Glomerular visceral epithelial cell (primary cell): Measurements from ENCODE around the gene MTHFD1L.
"Not testable (repeated sequence)": the region's sequence is repeated elsewhere in the genome, so short reads cannot be mapped to it uniquely, and the experiment has no call there.

Experiments used
- DNase-seq: peaks from one replicate; pipeline ENCODE4 v3.0.0-alpha.2; 2016; ENCODE audit errors: extremely low spot score

MTHFD1L gene

DNA sequence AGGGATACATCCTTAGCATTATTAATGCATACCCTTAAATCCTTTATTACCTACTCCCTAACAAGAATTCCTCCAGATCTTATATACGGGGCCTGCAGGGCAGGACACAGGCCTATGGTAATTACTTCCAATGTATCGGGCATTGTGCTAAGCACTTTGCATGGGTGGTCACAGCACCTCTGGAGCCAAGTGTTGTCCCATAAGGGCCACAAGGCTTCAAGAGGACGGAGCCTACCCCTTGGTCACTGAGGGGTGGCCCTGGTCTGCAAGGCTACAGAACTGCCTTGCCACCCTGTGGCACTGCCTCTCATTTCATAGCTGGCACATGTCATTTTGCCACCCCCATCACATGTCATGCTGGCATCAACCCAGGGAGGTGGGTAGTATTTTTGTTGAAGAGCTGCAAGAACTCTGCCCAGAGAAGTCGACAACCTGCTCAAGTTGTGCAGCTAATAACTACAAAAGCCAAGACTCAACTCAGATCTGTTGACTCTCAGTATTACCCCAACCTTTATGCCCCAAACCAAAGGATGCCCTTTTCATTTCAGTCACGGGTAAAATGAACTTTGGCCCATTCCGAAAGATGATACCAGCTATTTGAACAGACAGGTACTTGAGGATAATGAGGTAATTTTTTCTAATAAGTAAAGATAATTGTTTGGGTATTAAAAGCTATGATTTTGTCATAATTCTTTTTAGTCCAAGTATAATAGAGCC lies 230.2 kb downstream of the MTHFD1L start:
- no peak for DNase-seq

DNA sequence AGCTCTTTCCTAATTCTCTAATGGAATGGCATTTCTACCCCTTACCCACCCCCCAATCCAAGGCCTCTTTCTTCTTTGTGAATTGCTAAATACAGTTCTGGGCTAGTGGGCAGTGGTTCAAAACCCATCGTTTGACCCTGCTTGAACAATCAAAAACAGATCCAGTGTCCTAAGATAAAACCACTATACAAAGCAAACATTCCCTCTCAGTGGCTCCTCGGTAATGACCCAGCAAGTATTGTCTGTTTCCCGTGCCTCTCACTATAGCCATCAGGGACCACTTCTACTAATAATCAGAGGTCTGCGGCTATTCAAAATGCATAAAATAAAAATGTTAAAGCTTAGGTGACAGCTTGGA lies 230.7 kb downstream of the MTHFD1L start:
- no peak for DNase-seq

- DNase-seq: no peak
Observed at GRCh38 chr6:151096691-151097606, 231.4 kb downstream of the MTHFD1L start.

- no peak for DNase-seq
Observed at GRCh38 chr6:151098166-151098565, 232.7 kb downstream of the MTHFD1L start.

DNA sequence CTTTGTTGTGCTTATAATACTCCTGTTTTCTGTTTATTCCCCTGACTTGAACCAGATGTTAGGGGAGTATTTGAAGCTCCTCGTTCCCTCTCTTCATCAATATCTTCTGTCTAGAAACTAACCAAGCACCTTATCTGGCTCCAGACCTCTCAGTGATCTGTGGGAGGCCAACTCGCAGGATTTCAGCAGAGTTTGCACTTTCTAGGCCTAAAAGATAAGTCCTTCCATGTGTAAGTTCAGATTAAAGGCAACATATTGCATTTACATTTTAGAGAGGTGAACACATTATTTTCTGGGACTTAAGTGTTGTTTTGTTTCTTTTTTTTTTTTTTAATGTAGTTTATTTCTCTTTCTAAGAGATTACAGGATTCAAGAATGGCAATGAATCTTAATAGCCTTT lies 234.8 kb downstream of the MTHFD1L start:
- DNase-seq: no peak

- no peak for DNase-seq
Observed at GRCh38 chr6:151101161-151101815, 235.8 kb downstream of the MTHFD1L start.

GRCh38 chr6:151101816-151102694 lies 236.6 kb downstream of the MTHFD1L start:
- DNase-seq: no peak

DNA sequence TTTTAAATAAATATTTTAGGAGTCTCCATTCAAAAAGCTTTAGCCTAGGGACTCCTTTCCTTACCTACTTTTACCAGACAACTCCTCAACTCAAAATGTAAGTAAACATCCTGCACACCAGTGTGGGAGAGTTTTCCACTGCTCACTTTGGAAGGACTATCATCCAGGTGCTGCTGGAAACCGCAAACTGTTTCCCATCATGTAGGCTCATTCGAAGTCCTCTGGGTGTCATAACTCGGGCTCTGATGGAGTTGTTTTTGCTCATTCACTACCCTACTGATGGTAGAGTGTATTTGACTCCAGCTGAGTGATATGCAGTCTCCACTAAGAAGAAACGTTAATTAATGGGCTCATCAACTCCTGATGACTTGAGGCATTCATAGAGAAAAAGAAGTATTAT lies 237.8 kb downstream of the MTHFD1L start:
- no peak for DNase-seq

GRCh38 chr6:151107897-151108427 lies 242.5 kb downstream of the MTHFD1L start:
- DNase-seq: no peak

DNA sequence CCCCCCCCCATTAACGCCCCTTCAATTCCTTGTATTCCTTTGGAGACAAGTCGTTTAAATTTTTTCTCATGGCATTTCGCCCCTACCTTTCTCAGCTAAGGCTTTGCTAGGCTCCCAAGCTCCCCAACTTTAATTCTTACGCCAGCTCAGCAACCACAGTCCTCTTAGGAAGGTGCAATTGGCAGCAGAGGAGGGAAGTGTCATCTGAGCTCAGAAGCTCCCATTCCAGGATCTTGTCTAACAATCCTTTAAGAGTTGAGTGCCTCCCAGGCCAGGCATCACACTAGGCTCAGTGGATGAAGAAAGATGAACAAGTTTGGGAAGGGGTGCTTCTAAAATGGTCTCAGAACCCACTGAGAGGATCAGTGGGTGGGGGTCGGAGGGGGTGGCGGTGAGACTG lies 243.0 kb downstream of the MTHFD1L start:
- no peak for DNase-seq

GRCh38 chr6:151109361-151109760 lies 243.9 kb downstream of the MTHFD1L start:
- DNase-seq: no peak

GRCh38 chr6:151109869-151110575 lies 244.5 kb downstream of the MTHFD1L start:
- DNase-seq: no peak

GRCh38 chr6:151110576-151110905 lies 245.0 kb downstream of the MTHFD1L start:
- DNase-seq: no peak

DNA sequence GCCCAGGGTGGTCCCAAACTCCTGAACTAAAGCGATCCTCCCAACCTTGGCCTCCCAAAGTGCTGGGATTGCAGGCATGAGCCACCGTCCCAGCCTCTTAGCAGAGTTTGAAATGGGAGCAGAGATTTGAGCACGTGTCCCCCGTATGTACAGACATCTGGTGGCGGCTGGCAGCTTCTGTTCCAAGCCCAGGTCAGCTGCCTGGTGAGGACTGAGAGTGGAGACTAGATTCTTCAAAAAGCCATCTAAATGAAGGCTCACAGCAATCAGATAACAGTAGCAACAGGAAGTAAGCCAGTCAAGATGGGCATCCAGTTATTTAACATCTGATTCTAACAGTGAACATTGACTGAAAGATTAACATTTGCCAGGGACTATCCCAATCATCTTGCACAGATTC lies 246.2 kb downstream of the MTHFD1L start:
- DNase-seq: no peak

- DNase-seq: no peak
Observed at GRCh38 chr6:151112130-151112529, 246.6 kb downstream of the MTHFD1L start.

GRCh38 chr6:151112884-151113283 lies 247.4 kb downstream of the MTHFD1L start:
- not testable (repeated sequence) for DNase-seq

DNA sequence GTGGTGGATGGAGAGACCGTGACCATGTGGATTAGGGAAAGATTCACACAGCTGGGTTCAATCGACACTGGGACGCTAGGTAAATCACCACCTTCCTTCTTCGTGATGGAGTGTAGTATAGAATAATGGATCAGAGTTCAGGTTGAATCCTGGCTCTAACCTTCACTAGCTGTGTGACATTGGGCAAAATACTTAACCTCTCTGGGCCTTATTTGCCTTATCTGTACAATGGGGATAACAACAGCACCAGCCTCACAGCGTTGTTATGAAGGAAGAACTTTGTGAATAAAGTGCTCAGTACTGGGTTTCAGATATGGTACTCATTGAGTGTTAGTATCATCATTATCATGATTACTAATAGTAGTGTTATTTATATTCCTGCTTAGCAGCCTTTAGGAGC lies 248.1 kb downstream of the MTHFD1L start:
- DNase-seq: no peak

- no peak for DNase-seq
Observed at GRCh38 chr6:151118461-151119123, 253.1 kb downstream of the MTHFD1L start.

DNA sequence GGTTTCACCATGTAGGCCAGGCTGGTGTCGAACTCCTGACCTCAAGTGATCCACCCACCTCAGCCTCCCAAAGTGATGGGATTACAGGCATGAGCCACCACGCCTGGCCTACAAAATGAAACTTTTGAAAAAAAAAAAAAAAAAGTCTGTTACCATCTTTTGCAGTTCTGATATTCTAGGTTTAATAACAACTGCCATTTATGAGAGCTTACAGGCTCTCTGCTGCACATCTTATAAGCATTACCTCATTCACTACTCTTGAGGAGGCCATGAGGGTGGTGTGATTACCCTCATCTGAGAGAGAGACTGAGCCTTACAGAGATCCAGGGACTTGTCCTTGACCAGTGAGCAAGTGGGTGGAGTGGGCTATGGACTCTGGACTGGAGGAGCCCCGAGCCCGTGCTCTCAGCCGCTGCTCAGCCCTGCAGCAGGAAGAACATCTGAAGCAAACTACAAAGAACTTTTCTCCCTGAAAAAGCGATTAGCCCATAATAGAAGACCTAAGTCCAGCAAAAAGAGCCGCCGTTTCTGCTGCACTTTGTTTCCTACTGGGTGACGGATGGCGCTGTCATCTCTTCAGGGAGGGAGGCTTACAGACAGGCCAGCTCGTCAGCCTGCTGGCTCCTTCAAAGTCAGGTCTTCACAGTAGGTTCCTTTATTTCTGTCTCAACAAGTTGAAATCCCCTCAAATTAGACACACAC lies 254.5 kb downstream of the MTHFD1L start:
- no peak for DNase-seq

DNA sequence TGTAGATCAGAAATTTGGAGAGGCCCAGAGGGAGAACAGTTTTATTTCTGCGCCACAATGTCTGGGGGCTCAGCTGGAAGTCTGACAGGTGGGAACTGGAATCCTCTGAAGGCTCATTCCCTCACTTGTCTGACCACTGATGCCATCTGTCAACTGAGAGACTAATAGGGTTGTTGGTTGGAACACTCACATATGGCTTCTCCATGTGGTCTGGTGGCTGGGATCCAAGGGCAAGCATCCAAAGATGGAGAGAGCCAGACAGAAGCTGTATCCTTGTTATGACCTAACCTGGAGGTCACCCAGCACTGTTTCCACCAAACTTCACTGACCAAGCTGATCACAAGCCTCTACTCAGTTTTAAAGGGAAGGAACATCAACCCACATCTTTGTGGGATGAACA lies 256.4 kb downstream of the MTHFD1L start:
- DNase-seq: no peak
